ENCODE results near the gene CAMTA1.

Gene CAMTA1

GRCh38 chr1:7726623-7727022, 941.4 kb downstream of the CAMTA1 start:
- Histone ChIP-seq H3K27me3 (ENCODE audit: control insufficient read depth, insufficient read depth, low read length, poor library complexity, severe bottlenecking) (no peaks in the 10 kb centered on the region), H3K27ac (ENCODE audit: insufficient read depth, low read depth, low read length, poor library complexity, severe bottlenecking) (no peak overlapping the region), H3K4me3 (ENCODE audit: insufficient read depth, low read depth, low read length) (no peak overlapping the region), H3K36me3 (ENCODE audit: control insufficient read depth, insufficient read depth, low read length) (no peaks in the 10 kb centered on the region), H3K4me1 (ENCODE audit: control insufficient read depth, insufficient read depth, low read length) (peaks cover 8% of the 10 kb centered on the region), H3K9me3 (ENCODE audit: control insufficient read depth, low read length) (no peaks in the 10 kb centered on the region)
- WGBS, 2 experiments: 95 to 97% methylated on average over 7 of the region's 7 CpGs

GRCh38 chr1:7727809-7728471, 942.7 kb downstream of the CAMTA1 start:
- H3K4me3 ChIP-seq (ENCODE audit: insufficient read depth, low read depth, low read length): no peak overlapping the region
- 71 to 79% methylated on average over 14 of the region's 14 CpGs for WGBS, 2 experiments
- no peaks in the 10 kb centered on the region for H3K36me3 ChIP-seq (ENCODE audit: control insufficient read depth, insufficient read depth, low read length)
- H3K9me3 ChIP-seq (ENCODE audit: control insufficient read depth, low read length): no peaks in the 10 kb centered on the region
- H3K27me3 ChIP-seq (ENCODE audit: control insufficient read depth, insufficient read depth, low read length, poor library complexity, severe bottlenecking): no peaks in the 10 kb centered on the region
- peaks cover 8% of the 10 kb centered on the region for H3K4me1 ChIP-seq (ENCODE audit: control insufficient read depth, insufficient read depth, low read length)
- peak overlapping the region; percentile 1 for H3K27ac ChIP-seq (ENCODE audit: insufficient read depth, low read depth, low read length, poor library complexity, severe bottlenecking)

GRCh38 chr1:7729761-7730160, 944.5 kb downstream of the CAMTA1 start:
- H3K27me3 ChIP-seq (ENCODE audit: control insufficient read depth, insufficient read depth, low read length, poor library complexity, severe bottlenecking): no peaks in the 10 kb centered on the region
- no peak overlapping the region for H3K4me3 ChIP-seq (ENCODE audit: insufficient read depth, low read depth, low read length)
- H3K27ac ChIP-seq (ENCODE audit: insufficient read depth, low read depth, low read length, poor library complexity, severe bottlenecking): no peak overlapping the region
- no peaks in the 10 kb centered on the region for H3K9me3 ChIP-seq (ENCODE audit: control insufficient read depth, low read length)
- WGBS, 2 experiments: 98 to 99% methylated on average over 5 of the region's 5 CpGs
- H3K4me1 ChIP-seq (ENCODE audit: control insufficient read depth, insufficient read depth, low read length): peaks cover 8% of the 10 kb centered on the region
- peaks cover 3% of the 10 kb centered on the region for H3K36me3 ChIP-seq (ENCODE audit: control insufficient read depth, insufficient read depth, low read length)

GRCh38 chr1:7732331-7732730, 947.1 kb downstream of the CAMTA1 start:
- Histone ChIP-seq H3K27me3 (ENCODE audit: control insufficient read depth, insufficient read depth, low read length, poor library complexity, severe bottlenecking) (no peaks in the 10 kb centered on the region), H3K4me3 (ENCODE audit: insufficient read depth, low read depth, low read length) (no peak overlapping the region), H3K27ac (ENCODE audit: insufficient read depth, low read depth, low read length, poor library complexity, severe bottlenecking) (no peak overlapping the region), H3K4me1 (ENCODE audit: control insufficient read depth, insufficient read depth, low read length) (peaks cover 8% of the 10 kb centered on the region), H3K9me3 (ENCODE audit: control insufficient read depth, low read length) (no peaks in the 10 kb centered on the region), H3K36me3 (ENCODE audit: control insufficient read depth, insufficient read depth, low read length) (peaks cover 3% of the 10 kb centered on the region)
- WGBS, 2 experiments: 91 to 93% methylated on average over 19 of the region's 19 CpGs

DNA sequence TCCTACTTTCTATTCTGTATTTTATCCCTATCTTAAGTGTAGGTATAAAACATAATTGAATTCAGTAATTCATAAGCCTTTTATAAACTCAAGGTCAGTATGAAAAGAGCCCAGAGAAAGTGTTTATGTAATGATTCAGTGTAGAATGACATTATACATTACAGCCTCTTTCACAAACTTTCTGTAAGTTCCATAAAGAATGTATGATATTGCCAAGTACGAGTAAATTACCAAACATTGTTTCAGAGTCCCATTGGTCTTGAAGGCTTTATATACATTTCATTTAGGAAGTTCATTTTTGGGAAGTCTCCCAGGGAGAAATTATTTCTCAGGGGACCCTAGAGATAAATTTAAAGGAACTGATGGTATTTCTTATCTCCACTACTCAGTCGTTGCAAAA, 948.0 kb downstream of the CAMTA1 start:
- Histone ChIP-seq H3K27ac (ENCODE audit: insufficient read depth, low read depth, low read length, poor library complexity, severe bottlenecking) (no peak overlapping the region), H3K9me3 (ENCODE audit: control insufficient read depth, low read length) (no peaks in the 10 kb centered on the region), H3K27me3 (ENCODE audit: control insufficient read depth, insufficient read depth, low read length, poor library complexity, severe bottlenecking) (no peaks in the 10 kb centered on the region), H3K4me1 (ENCODE audit: control insufficient read depth, insufficient read depth, low read length) (peaks cover 2% of the 10 kb centered on the region), H3K36me3 (ENCODE audit: control insufficient read depth, insufficient read depth, low read length) (peaks cover 8% of the 10 kb centered on the region), H3K4me3 (ENCODE audit: insufficient read depth, low read depth, low read length) (no peak overlapping the region)
- WGBS, 2 experiments: 80% methylated on average over 1 of the region's 2 CpGs; no CpG with 5 or more reads in 1 of the 2 experiments

DNA sequence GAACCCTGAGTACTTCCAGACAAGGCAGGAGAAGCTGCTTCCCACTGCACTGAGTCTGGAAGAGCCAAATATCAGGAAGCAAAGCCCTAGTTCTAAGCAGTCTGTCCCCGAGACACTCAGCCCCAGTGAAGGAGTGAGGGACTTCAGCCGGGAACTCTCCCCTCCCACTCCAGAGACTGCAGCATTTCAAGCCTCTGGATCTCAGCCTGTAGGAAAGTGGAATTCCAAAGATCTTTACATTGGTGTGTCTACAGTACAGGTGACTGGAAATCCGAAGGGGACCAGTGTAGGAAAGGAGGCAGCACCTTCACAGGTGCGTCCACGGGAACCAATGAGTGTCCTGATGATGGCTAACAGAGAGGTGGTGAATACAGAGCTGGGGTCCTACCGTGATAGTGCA, 952.8 kb downstream of the CAMTA1 start:
- WGBS, 2 experiments: 94 to 97% methylated on average over 6 of the region's 6 CpGs
- Histone ChIP-seq H3K4me3 (ENCODE audit: insufficient read depth, low read depth, low read length) (no peak overlapping the region), H3K36me3 (ENCODE audit: control insufficient read depth, insufficient read depth, low read length) (peaks cover 17% of the 10 kb centered on the region)

DNA sequence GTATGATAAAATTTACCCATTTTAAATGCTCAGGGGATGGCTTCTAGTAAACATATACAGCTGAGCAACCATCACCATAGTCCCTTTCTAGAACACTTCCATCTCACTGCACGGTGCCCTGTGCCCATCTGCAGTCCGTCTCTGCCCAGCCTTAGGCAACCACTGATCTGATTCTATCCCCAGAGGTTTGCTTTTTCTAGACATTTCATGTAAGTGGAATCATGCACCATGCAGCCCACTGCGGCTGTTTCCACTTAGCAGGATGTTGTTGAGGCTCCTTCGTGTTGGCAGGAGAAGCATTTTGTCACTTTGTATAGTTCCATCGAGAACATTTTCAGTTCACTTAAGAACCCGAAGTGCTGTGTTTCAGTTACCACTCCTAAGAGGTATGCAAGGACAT, 958.1 kb downstream of the CAMTA1 start:
- WGBS, 2 experiments: 94 to 97% methylated on average over 6 of the region's 6 CpGs
- Histone ChIP-seq H3K36me3 (ENCODE audit: control insufficient read depth, insufficient read depth, low read length) (peaks cover 8% of the 10 kb centered on the region), H3K27ac (ENCODE audit: insufficient read depth, low read depth, low read length, poor library complexity, severe bottlenecking) (no peak overlapping the region), H3K4me1 (ENCODE audit: control insufficient read depth, insufficient read depth, low read length) (no peaks in the 10 kb centered on the region), H3K27me3 (ENCODE audit: control insufficient read depth, insufficient read depth, low read length, poor library complexity, severe bottlenecking) (no peaks in the 10 kb centered on the region), H3K4me3 (ENCODE audit: insufficient read depth, low read depth, low read length) (no peak overlapping the region), H3K9me3 (ENCODE audit: control insufficient read depth, low read length) (no peaks in the 10 kb centered on the region)

More for the DNA sequence above, 952.8 kb downstream of the CAMTA1 start:
- Histone ChIP-seq H3K27ac (ENCODE audit: insufficient read depth, low read depth, low read length, poor library complexity, severe bottlenecking) (no peak overlapping the region), H3K27me3 (ENCODE audit: control insufficient read depth, insufficient read depth, low read length, poor library complexity, severe bottlenecking) (no peaks in the 10 kb centered on the region), H3K4me1 (ENCODE audit: control insufficient read depth, insufficient read depth, low read length) (no peaks in the 10 kb centered on the region), H3K9me3 (ENCODE audit: control insufficient read depth, low read length) (no peaks in the 10 kb centered on the region)

DNA sequence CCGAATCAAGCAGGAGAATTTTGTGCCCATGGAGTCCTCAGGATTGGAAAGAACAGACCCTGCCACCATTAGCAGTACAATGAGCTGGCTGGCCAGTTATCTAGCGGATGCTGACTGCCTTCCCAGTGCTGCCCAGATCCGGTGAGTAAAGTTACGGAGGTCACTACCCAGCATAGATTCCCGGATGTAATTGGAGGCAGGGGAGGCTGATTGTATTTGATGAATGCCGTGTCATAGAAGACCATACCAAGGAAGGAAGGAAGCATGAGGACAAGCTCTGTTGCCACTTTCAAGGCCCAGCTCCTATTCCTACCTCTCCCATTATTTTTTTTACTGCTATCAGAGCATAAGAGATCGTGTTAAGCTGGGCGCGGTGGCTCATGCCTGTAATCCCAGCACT, 959.6 kb downstream of the CAMTA1 start:
- Histone ChIP-seq H3K4me1 (ENCODE audit: control insufficient read depth, insufficient read depth, low read length) (no peaks in the 10 kb centered on the region), H3K27ac (ENCODE audit: insufficient read depth, low read depth, low read length, poor library complexity, severe bottlenecking) (no peak overlapping the region), H3K36me3 (ENCODE audit: control insufficient read depth, insufficient read depth, low read length) (no peaks in the 10 kb centered on the region), H3K27me3 (ENCODE audit: control insufficient read depth, insufficient read depth, low read length, poor library complexity, severe bottlenecking) (no peaks in the 10 kb centered on the region), H3K4me3 (ENCODE audit: insufficient read depth, low read depth, low read length) (no peak overlapping the region), H3K9me3 (ENCODE audit: control insufficient read depth, low read length) (no peaks in the 10 kb centered on the region)
- WGBS, 2 experiments: 90 to 95% methylated on average over 9 of the region's 9 CpGs

DNA sequence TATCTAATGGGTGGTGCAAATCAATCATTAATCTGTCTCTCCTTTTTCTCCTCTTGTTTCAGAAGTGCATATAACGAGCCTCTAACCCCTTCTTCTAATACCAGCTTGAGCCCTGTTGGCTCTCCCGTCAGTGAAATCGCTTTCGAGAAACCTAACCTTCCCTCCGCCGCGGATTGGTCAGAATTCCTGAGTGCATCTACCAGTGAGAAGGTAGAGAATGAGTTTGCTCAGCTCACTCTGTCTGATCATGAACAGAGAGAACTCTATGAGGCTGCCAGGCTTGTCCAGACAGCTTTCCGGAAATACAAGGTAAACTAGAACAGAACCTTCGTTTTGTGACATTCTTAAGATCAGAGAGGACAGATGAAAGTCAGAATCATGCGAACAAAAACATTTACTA, 960.5 kb downstream of the CAMTA1 start:
- no peak overlapping the region for H3K4me3 ChIP-seq (ENCODE audit: insufficient read depth, low read depth, low read length)
- 93 to 94% methylated on average over 9 to 10 of the region's 10 CpGs for WGBS, 2 experiments
- no peaks in the 10 kb centered on the region for H3K27me3 ChIP-seq (ENCODE audit: control insufficient read depth, insufficient read depth, low read length, poor library complexity, severe bottlenecking)
- H3K9me3 ChIP-seq (ENCODE audit: control insufficient read depth, low read length): no peaks in the 10 kb centered on the region
- no peaks in the 10 kb centered on the region for H3K4me1 ChIP-seq (ENCODE audit: control insufficient read depth, insufficient read depth, low read length)
- no peak overlapping the region for H3K27ac ChIP-seq (ENCODE audit: insufficient read depth, low read depth, low read length, poor library complexity, severe bottlenecking)
- H3K36me3 ChIP-seq (ENCODE audit: control insufficient read depth, insufficient read depth, low read length): no peaks in the 10 kb centered on the region

- peaks cover 6% of the 10 kb centered on the region for H3K4me1 ChIP-seq (ENCODE audit: control insufficient read depth, insufficient read depth, low read length)
- H3K9me3 ChIP-seq (ENCODE audit: control insufficient read depth, low read length): no peaks in the 10 kb centered on the region
- H3K4me3 ChIP-seq (ENCODE audit: insufficient read depth, low read depth, low read length): no peak overlapping the region
- H3K36me3 ChIP-seq (ENCODE audit: control insufficient read depth, insufficient read depth, low read length): no peaks in the 10 kb centered on the region
- H3K27ac ChIP-seq (ENCODE audit: insufficient read depth, low read depth, low read length, poor library complexity, severe bottlenecking): no peak overlapping the region
- H3K27me3 ChIP-seq (ENCODE audit: control insufficient read depth, insufficient read depth, low read length, poor library complexity, severe bottlenecking): no peaks in the 10 kb centered on the region
- 96 to 98% methylated on average over 5 of the region's 5 CpGs for WGBS, 2 experiments
Measured at GRCh38 chr1:7747605-7748004, 962.4 kb downstream of the CAMTA1 start.

- Histone ChIP-seq H3K4me3 (ENCODE audit: insufficient read depth, low read depth, low read length) (no peak overlapping the region), H3K36me3 (ENCODE audit: control insufficient read depth, insufficient read depth, low read length) (no peaks in the 10 kb centered on the region), H3K27me3 (ENCODE audit: control insufficient read depth, insufficient read depth, low read length, poor library complexity, severe bottlenecking) (no peaks in the 10 kb centered on the region), H3K27ac (ENCODE audit: insufficient read depth, low read depth, low read length, poor library complexity, severe bottlenecking) (no peak overlapping the region), H3K4me1 (ENCODE audit: control insufficient read depth, insufficient read depth, low read length) (peaks cover 16% of the 10 kb centered on the region), H3K9me3 (ENCODE audit: control insufficient read depth, low read length) (no peaks in the 10 kb centered on the region)
- 85 to 92% methylated on average over 5 of the region's 5 CpGs for WGBS, 2 experiments
Measured at GRCh38 chr1:7749126-7749525, 963.9 kb downstream of the CAMTA1 start.
